B cell (primary cell): Measurements from ENCODE around the gene ATF6B.

Experiments
- CTCF ChIP-seq: fragments of 200-600 bp; IDR thresholded peaks from one replicate; pipeline ENCODE4 v1.8.0; 2022; ENCODE audit warnings: antibody characterized with exemption, mild to moderate bottlenecking
- EZH2 ChIP-seq: IDR thresholded peaks from 2 replicates; pipeline ENCODE4 v1.6.1; 2012; ENCODE audit warnings: borderline replicate concordance, low read depth, mild to moderate bottlenecking, moderate library complexity, low read length; ENCODE audit not compliant: insufficient read depth, poor library complexity, severe bottlenecking

GRCh38 chr6:32108727-32109113 lies 19.3 kb downstream of the ATF6B start:
- TF ChIP-seq CTCF (no peak), EZH2 (no peak)
